Panc1 (cell line): Measurements from ENCODE around the gene NMRK1. TPM values are rescaled to one million over a fixed set of nuclear protein-coding genes. Genes with fewer than 3 reads are reported as not detected.

Experiments
- ATAC-seq: fragments of 200-7000 bp; cut with Tn5 transposase; 2 replicates; pipeline ENCODE4 v1.9.1; 2020; ENCODE audit warnings: mild to moderate bottlenecking, moderate library complexity
- BruUV-seq: library from RNA; stranded (reverse); fragments of 400-500 nt; replicated peaks from 2 replicates; lab custom pipeline; 2021; lab: Mats Ljungman, UMichigan
- CTCF ChIA-PET: fragments of 300-600 bp; sonication (Branson Sonifier 250); formaldehyde crosslinking; loops from one replicate; lab custom pipeline; 2022; ENCODE audit warnings: antibody characterized with exemption; lab: Charles Lee
- POLR2A ChIA-PET: fragments of 300-600 bp; sonication (Branson Sonifier 250); formaldehyde crosslinking; loops from one replicate; lab custom pipeline; 2022; ENCODE audit warnings: antibody characterized with exemption; lab: Charles Lee
- DNase-seq: peaks from one replicate; pipeline ENCODE4 v3.0.0-alpha.2; 2010; ENCODE audit warnings: low read depth, low spot score
- H3K27ac ChIP-seq: 2 replicates; pipeline ENCODE4 v1.5.1; 2011; ENCODE audit warnings: mild to moderate bottlenecking, low read length, inconsistent platforms
- H3K27me3 ChIP-seq: fragments of 200-500 bp; sonication (Bioruptor generic); 2 replicates; pipeline ENCODE4 v1.6.0; 2014; ENCODE audit warnings: low read length, inconsistent platforms; ENCODE audit not compliant: control insufficient read depth, insufficient read depth
- H3K36me3 ChIP-seq: fragments of 200-500 bp; sonication (Bioruptor generic); 2 replicates; pipeline ENCODE4 v1.5.1; 2014; ENCODE audit warnings: inconsistent platforms, mild to moderate bottlenecking, low read length, moderate library complexity; ENCODE audit not compliant: control insufficient read depth, insufficient read depth
- H3K4me1 ChIP-seq: 2 replicates; pipeline ENCODE4 v1.5.1; 2011; ENCODE audit warnings: inconsistent platforms, mild to moderate bottlenecking, low read length, moderate library complexity; ENCODE audit not compliant: control insufficient read depth, insufficient read depth
- H3K4me3 ChIP-seq, 2 experiments: 2 replicates each; pipeline ENCODE4 v1.5.1; 2011 to 2012; ENCODE audit warnings: low read depth in 2 of 2, low read length in 2 of 2, mild to moderate bottlenecking in 2 of 2, inconsistent platforms in 1 of 2, moderate library complexity in 1 of 2
- H3K9me3 ChIP-seq: fragments of 200-500 bp; sonication (Bioruptor generic); 2 replicates; pipeline ENCODE4 v1.5.1; 2014; ENCODE audit warnings: low read depth, mild to moderate bottlenecking, inconsistent platforms, low read length, moderate library complexity; ENCODE audit not compliant: control insufficient read depth, insufficient read depth
- CTCF ChIP-seq: fragments of 450-650 bp; IDR thresholded peaks from 2 replicates; pipeline ENCODE4 v1.5.1; 2017; ENCODE audit warnings: mild to moderate bottlenecking
- POLR2AphosphoS5 ChIP-seq: IDR thresholded peaks from 2 replicates; pipeline ENCODE4 v1.6.1; 2012; ENCODE audit warnings: mild to moderate bottlenecking, low read depth, low read length, moderate library complexity
- REST ChIP-seq, 2 experiments: IDR thresholded peaks; 2 replicates each; pipeline ENCODE4 v1.6.1; 2011 to 2012; ENCODE audit warnings: low read depth in 2 of 2, control low read depth in 1 of 2, low read length in 1 of 2, mild to moderate bottlenecking in 1 of 2, moderate library complexity in 1 of 2; ENCODE audit not compliant: insufficient read depth in 1 of 2
- SIN3A ChIP-seq: IDR thresholded peaks from 2 replicates; pipeline ENCODE4 v1.6.1; 2012; ENCODE audit warnings: low read depth, mild to moderate bottlenecking, low read length, moderate library complexity, borderline replicate concordance; ENCODE audit not compliant: insufficient read depth
- TCF7L2 ChIP-seq: IDR thresholded peaks from 2 replicates; pipeline ENCODE4 v1.6.1; 2011; ENCODE audit warnings: mild to moderate bottlenecking, low read depth, low read length, inconsistent platforms
- in situ Hi-C: cut with HindIII; loops from 2 replicates; pipeline ENCODE4 v1.10.0; 2016; ENCODE audit warnings: low sequenced_read_pairs, low pct_unique_long_range_greater_than_20kb
- intact Hi-C: fragments of 100-400 bp; cut with micrococcal nuclease; formaldehyde crosslinking; loops from one replicate; pipeline ENCODE4 v1.10.0; 2022; ENCODE audit not compliant: unreplicated experiment
- total RNA-seq: library from RNA; stranded (reverse); gene quantifications from one replicate; pipeline ENCODE4 v1.2.1, GENCODE V29; 2021; ENCODE audit not compliant: unreplicated experiment

The NMRK1 gene
- total RNA-seq, 1 experiment from 2014 or later: 16.0 TPM

GRCh38 chr9:75046725-75047345, 41.1 kb downstream of the NMRK1 start:
- H3K4me3 ChIP-seq: no peak overlapping the region
- CTCF ChIA-PET: no interaction called here
- no peaks in the 10 kb centered on the region for H3K4me1 ChIP-seq
- TF ChIP-seq TCF7L2 (no peak), REST (IDR thresholded peaks at IDR 0.05; ENCODE audit: insufficient read depth in 1 of 2, low read depth in 2 of 2, low read length in 1 of 2) (no peak), SIN3A (no peak), CTCF (no peak), POLR2AphosphoS5 (no peak)
- no peaks in the 10 kb centered on the region for H3K36me3 ChIP-seq
- in situ Hi-C loops: no loop called here
- DNase-seq: no peak
- intact Hi-C loops: no loop called here
- ATAC-seq: no peak
- BruUV-seq: no TSS peak
- POLR2A ChIA-PET: no interaction called here
- H3K27me3 ChIP-seq: no peaks in the 10 kb centered on the region
- H3K9me3 ChIP-seq: no peaks in the 10 kb centered on the region
- H3K27ac ChIP-seq: no peak overlapping the region

- TF ChIP-seq POLR2AphosphoS5 (no peak), REST (IDR thresholded peaks at IDR 0.05; ENCODE audit: insufficient read depth in 1 of 2, low read depth in 2 of 2, low read length in 1 of 2) (no peak), TCF7L2 (no peak), SIN3A (no peak)
- Histone ChIP-seq H3K36me3 (no peaks in the 10 kb centered on the region), H3K27ac (no peak overlapping the region), H3K4me1 (no peaks in the 10 kb centered on the region), H3K4me3 (no peak overlapping the region), H3K9me3 (no peaks in the 10 kb centered on the region), H3K27me3 (no peaks in the 10 kb centered on the region)
- ATAC-seq (no peak), DNase-seq (no peak)
- in situ Hi-C loops (no loop called here), intact Hi-C loops (no loop called here)
- ChIA-PET POLR2A (no interaction called here), CTCF (no interaction called here)
- BruUV-seq: no TSS peak
Measured at GRCh38 chr9:75041041-75041440, 46.9 kb downstream of the NMRK1 start.
